NOMO-1 treated with dmso at 0.1 percent for 144 hours (cell line): ENCODE data around the gene MAP3K6.
A peak's percentile ranks its signal among the peaks of the same experiment; 100 is the strongest.

Source experiments
- DNase-seq: peaks from one replicate; lab custom pipeline; 2025; ENCODE audit not compliant: unreplicated experiment; lab: John Stamatoyannopoulos, UW

MAP3K6 gene

GRCh38 chr1:27379564-27380122 lies 12.9 kb upstream of the MAP3K6 start:
- DNase-seq, result no peak

GRCh38 chr1:27377760-27378495 lies 11.2 kb upstream of the MAP3K6 start:
- DNase-seq, result no peak

- DNase-seq, result no peak
Observed at GRCh38 chr1:27374362-27375086, 7.8 kb upstream of the MAP3K6 start, which contains the start of gene FCN3. Gene FCN3 (minus strand): TSS chr1:27374824. CDS start chr1:27374818, 6 bp downstream.

- no peak for DNase-seq
Observed at GRCh38 chr1:27372808-27373690, 6.3 kb upstream of the MAP3K6 start.

GRCh38 chr1:27372022-27372807 lies 5.5 kb upstream of the MAP3K6 start:
- no peak for DNase-seq

GRCh38 chr1:27368869-27369582 lies 2.3 kb upstream of the MAP3K6 start:
- no peak for DNase-seq

- no peak for DNase-seq
Observed at GRCh38 chr1:27367160-27367650, 444 bp upstream of the MAP3K6 start.

- peak; percentile 9 for DNase-seq
Observed at GRCh38 chr1:27366113-27366410, 699 bp downstream of the MAP3K6 start.

GRCh38 chr1:27365372-27366112 lies 1.2 kb downstream of the MAP3K6 start:
- DNase-seq, result peak; percentile 61

- no peak for DNase-seq
Observed at GRCh38 chr1:27364696-27365371, 1.9 kb downstream of the MAP3K6 start.

GRCh38 chr1:27363766-27364695 lies 2.7 kb downstream of the MAP3K6 start:
- no peak for DNase-seq

- no peak for DNase-seq
Observed at GRCh38 chr1:27361553-27361952, 5.2 kb downstream of the MAP3K6 start.

GRCh38 chr1:27361044-27361402 lies 5.7 kb downstream of the MAP3K6 start:
- no peak for DNase-seq

GRCh38 chr1:27360159-27361043 lies 6.4 kb downstream of the MAP3K6 start:
- DNase-seq, result no peak

- no peak for DNase-seq
Observed at GRCh38 chr1:27359822-27360158, 7.0 kb downstream of the MAP3K6 start.

- DNase-seq, result no peak
Observed at GRCh38 chr1:27358928-27359313, 7.8 kb downstream of the MAP3K6 start.
